Cardiac fibroblast (primary cell): ENCODE measurements around the gene STMP1.
A peak's percentile ranks its signal among the peaks of the same experiment; 100 is the strongest.

Experiments used
- DNase-seq, 2 donors: peaks; one replicate each; pipeline versions ENCODE4 v3.0.0 to v3.0.0-alpha.2; 2010; ENCODE audit warnings: low read depth in 2 of 2
- H3K4me3 ChIP-seq, 2 donors: replicated peaks in 1 of 2; 1 replicate in 1 of 2; 2 replicates in 1 of 2; pipeline ENCODE4 v1.5.1; 2011; ENCODE audit warnings: low read depth in 2 of 2, low read length in 2 of 2, mild to moderate bottlenecking in 2 of 2, moderate library complexity in 1 of 2
- CTCF ChIP-seq: IDR thresholded peaks from one replicate; pipeline ENCODE4 v1.5.1; 2011; ENCODE audit warnings: low read depth, mild to moderate bottlenecking, low read length, inconsistent platforms

STMP1 gene

GRCh38 chr7:135712796-135713195 is 50.5 kb downstream of the STMP1 start:
- no peak for TF ChIP-seq CTCF
- H3K4me3 ChIP-seq, result no peak overlapping the region
- DNase-seq, result peak in 1 of 2 donors; percentile 56

GRCh38 chr7:135713836-135714470 is 51.6 kb downstream of the STMP1 start:
- no peak for TF ChIP-seq CTCF
- H3K4me3 ChIP-seq, result no peak overlapping the region
- DNase-seq, result no peak

GRCh38 chr7:135714534-135715009 is 52.3 kb downstream of the STMP1 start:
- peak; percentile 58 to 68 for DNase-seq
- TF ChIP-seq CTCF, result no peak
- H3K4me3 ChIP-seq, result no peak overlapping the region

GRCh38 chr7:135715055-135715522 is 52.8 kb downstream of the STMP1 start:
- no peak for DNase-seq
- TF ChIP-seq CTCF, result no peak
- no peak overlapping the region for H3K4me3 ChIP-seq

- TF ChIP-seq CTCF, result no peak
- no peak for DNase-seq
- no peak overlapping the region for H3K4me3 ChIP-seq
Observed at GRCh38 chr7:135715673-135716072, 53.4 kb downstream of the STMP1 start.

GRCh38 chr7:135716677-135717238 is 54.4 kb downstream of the STMP1 start:
- DNase-seq, result peak; percentile 74 to 91
- H3K4me3 ChIP-seq, result no peak overlapping the region
- no peak for TF ChIP-seq CTCF
